ENCODE measurements around the gene BST2.

BST2 gene

DNA sequence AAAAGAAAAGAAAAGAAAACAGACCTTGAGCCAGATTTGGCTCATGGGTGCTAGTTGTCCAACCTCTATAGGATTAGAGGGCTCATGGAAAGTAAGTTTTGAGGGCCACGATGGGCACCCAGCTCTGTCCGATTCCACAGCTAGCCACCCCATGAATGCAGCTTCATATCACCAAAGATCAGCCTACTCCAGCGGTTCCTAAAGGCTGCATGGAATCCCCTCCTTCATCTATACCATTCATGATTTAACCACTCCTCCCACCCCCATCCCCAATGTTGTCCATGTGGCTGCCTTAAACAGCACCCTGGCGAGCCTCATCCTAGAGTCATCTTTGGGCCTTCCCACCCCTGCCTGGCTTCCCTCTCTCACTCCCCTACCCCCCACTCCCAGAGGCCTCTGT is 16.5 kb upstream of the BST2 start:
- no peak overlapping the region for H3K4me3 ChIP-seq
- peaks cover 0 to 9% (median 0%) of the 10 kb centered on the region in 3 donors for H3K36me3 ChIP-seq
- intact Hi-C loops (cut with DNase I; ENCODE audit: low total_unique reads) = loop anchor here (5.0 kb wide), 1 partner anchor 45 kb away; no protein-coding TSS in a partner anchor
- H3K4me1 ChIP-seq = peaks cover 0 to 19% (median 8%) of the 10 kb centered on the region in 4 donors
- H3K9me3 ChIP-seq = no peaks in the 10 kb centered on the region
- TF ChIP-seq, protein P1, sequence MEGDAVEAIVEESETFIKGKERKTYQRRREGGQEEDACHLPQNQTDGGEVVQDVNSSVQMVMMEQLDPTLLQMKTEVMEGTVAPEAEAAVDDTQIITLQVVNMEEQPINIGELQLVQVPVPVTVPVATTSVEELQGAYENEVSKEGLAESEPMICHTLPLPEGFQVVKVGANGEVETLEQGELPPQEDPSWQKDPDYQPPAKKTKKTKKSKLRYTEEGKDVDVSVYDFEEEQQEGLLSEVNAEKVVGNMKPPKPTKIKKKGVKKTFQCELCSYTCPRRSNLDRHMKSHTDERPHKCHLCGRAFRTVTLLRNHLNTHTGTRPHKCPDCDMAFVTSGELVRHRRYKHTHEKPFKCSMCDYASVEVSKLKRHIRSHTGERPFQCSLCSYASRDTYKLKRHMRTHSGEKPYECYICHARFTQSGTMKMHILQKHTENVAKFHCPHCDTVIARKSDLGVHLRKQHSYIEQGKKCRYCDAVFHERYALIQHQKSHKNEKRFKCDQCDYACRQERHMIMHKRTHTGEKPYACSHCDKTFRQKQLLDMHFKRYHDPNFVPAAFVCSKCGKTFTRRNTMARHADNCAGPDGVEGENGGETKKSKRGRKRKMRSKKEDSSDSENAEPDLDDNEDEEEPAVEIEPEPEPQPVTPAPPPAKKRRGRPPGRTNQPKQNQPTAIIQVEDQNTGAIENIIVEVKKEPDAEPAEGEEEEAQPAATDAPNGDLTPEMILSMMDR (IDR thresholded peaks at IDR 0.05) = no peak
- H3K27ac ChIP-seq = no peak overlapping the region
- no peak for DNase-seq
- no peaks in the 10 kb centered on the region for H3K27me3 ChIP-seq

DNA sequence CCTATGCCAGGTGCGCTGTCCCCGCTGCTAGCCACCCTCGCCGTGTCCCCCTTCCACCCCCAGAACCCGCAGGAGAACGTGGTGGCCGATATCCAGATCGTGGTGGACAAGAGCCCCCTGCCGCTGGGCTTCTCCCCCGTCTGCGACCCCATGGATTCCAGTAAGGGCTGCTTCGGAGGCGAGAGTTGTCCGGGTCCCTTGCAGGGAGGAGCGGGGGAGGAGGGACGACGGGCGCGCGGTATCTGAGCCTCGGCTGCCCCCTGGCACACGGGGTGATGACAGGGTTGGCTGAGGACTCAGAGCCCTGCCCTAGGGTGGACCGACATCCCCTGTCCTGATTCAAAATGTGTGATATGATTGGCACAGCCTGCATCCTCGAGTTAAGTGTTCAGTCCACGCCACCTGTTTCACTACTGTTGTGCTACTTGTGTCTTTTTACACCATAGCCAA is 15.1 kb upstream of the BST2 start:
- Histone ChIP-seq H3K27ac (peak overlapping the region; percentile 63 to 66), H3K4me1 (peaks cover 0 to 19% (median 8%) of the 10 kb centered on the region in 4 donors), H3K27me3 (no peaks in the 10 kb centered on the region), H3K36me3 (peaks cover 0 to 9% (median 0%) of the 10 kb centered on the region in 3 donors), H3K4me3 (peak overlapping the region; percentile 66 to 88), H3K9me3 (no peaks in the 10 kb centered on the region)
- intact Hi-C loops (cut with DNase I; ENCODE audit: low total_unique reads) = loop anchor here (5.0 kb wide), 1 partner anchor 47 kb away; no protein-coding TSS in a partner anchor
- DNase-seq = peak; percentile 30 to 74
- TF ChIP-seq, protein P1 (IDR thresholded peaks at IDR 0.05) = no peak

DNA sequence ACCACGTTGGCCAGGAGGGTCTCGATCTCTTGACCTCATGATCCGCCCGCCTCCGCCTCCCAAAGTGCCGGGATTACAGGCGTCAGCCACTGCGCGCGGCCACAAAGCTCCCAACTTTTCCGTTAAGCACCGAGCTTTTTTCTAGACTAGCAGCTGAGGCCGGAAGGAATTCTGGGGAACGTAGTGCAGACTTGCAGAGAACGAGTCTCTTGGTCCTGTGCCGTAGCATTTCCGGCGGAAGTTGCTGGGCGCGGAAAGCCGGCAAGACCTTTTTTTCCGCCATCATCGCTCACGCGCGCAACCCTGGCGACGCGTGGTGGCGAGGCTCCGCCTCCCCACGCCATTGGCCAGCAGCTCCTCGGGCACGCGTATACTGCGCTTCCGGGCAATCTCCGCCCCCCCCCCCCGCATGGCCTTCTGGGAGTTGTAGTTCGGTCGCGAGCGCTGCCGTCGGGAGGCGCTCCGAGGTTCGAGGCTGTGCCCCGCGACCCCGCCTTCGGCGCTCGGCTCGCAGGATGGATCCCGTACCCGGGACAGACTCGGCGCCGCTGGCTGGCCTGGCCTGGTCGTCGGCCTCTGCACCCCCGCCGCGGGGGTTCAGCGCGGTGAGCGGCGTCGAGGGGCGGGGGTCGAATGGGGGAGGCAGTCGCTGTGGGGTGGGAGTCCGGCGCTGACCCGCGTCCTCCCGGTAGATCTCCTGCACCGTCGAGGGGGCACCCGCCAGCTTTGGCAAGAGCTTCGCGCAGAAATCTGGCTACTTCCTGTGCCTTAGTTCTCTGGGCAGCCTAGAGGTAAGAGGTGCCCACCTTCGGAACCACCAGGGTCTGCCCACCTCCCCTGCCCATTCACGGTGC is 14.4 kb upstream of the BST2 start, which contains the start of gene MVB12A:
Gene MVB12A, plus strand, starts transcription at position 427 of the 854 bp plus-strand sequence. Its CDS starts 89 bp downstream, at position 516.
- intact Hi-C loops (cut with DNase I; ENCODE audit: low total_unique reads) = loop anchor here (5.0 kb wide), 1 partner anchor 47 kb away; no protein-coding TSS in a partner anchor
- TF ChIP-seq, protein P1 (IDR thresholded peaks at IDR 0.05) = no peak
- peaks cover 0 to 17% (median 7%) of the 10 kb centered on the region in 4 donors for H3K4me1 ChIP-seq

DNA sequence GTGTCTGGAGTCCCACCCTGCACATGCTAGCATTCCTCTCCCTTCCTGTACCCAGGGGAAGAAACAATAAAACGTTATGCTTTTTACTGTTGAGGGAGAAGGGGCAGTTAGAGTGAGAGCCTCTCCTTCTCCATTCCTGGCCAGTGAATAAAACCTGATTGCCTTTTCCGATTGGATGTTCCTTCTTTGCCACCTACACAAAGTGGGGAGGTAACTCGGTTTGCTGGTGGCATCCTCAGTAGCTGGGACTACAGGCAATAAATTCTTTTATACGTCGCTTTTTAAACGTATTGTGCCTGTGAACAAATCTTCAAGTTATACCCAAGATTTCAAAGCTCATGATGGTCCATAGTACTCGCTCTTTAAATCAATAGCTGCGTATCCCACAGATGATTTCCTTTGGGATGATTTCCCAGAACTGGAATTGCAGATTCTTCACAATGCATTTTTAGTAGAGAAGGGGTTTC is 13.8 kb upstream of the BST2 start:
- TF ChIP-seq, protein P1 (IDR thresholded peaks at IDR 0.05) = no peak
- H3K4me3 ChIP-seq = peak overlapping the region; percentile 66 to 88
- peaks cover 0 to 9% (median 0%) of the 10 kb centered on the region in 3 donors for H3K36me3 ChIP-seq
- no peaks in the 10 kb centered on the region for H3K9me3 ChIP-seq
- peaks cover 0 to 13% (median 7%) of the 10 kb centered on the region in 4 donors for H3K4me1 ChIP-seq
- intact Hi-C loops (cut with DNase I; ENCODE audit: low total_unique reads) = no loop called here
- H3K27ac ChIP-seq = peak overlapping the region; percentile 66 to 82
- no peak for DNase-seq
- H3K27me3 ChIP-seq = peaks cover 0 to 2% of the 10 kb centered on the region in 2 donors

More for the DNA sequence above, 14.4 kb upstream of the BST2 start, which contains the start of gene MVB12A:
- Histone ChIP-seq H3K36me3 (peaks cover 0 to 9% (median 0%) of the 10 kb centered on the region in 3 donors), H3K4me3 (peak within 1 kb of the TSS; percentile 66 to 88), H3K9me3 (no peaks in the 10 kb centered on the region), H3K27me3 (no peaks in the 10 kb centered on the region), H3K27ac (peak within 1 kb of the TSS; percentile 66 to 82)
- peak; percentile 96 to 99 for DNase-seq

DNA sequence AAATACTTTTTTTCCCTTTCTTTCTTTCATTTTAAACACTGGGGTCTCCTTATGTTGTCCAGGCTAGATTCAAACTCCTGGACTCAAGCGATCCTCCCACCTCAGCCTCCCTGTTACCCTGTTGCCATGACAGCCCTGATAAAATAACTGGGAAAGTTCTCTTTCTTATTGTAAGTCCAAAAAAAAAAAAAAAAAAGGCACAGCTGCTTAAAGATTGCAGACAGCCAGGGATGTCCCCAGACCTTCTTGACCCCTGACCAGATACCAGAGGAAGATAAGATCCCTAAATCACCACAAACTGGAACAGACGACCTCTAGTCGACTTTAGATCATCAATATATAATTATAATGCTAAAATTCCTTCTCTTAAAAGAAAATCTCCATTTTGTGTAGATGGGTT is 13.3 kb upstream of the BST2 start:
- Histone ChIP-seq H3K36me3 (peaks cover 0 to 5% (median 0%) of the 10 kb centered on the region in 3 donors), H3K4me3 (no peak overlapping the region), H3K27ac (peak overlapping the region in 1 of 2 donors; percentile 66), H3K9me3 (no peaks in the 10 kb centered on the region), H3K27me3 (peaks cover 0 to 6% of the 10 kb centered on the region in 2 donors), H3K4me1 (peaks cover 0 to 13% (median 7%) of the 10 kb centered on the region in 4 donors)
- TF ChIP-seq, protein P1 (IDR thresholded peaks at IDR 0.05) = no peak
- intact Hi-C loops (cut with DNase I; ENCODE audit: low total_unique reads) = no loop called here
- DNase-seq = no peak
